Stimulated activated CD4-positive, alpha-beta T cell treated with anti-CD3 and anti-CD28 coated beads, Interleukin-2, amount 100 ng/mL, for 24 hours (primary cell): Measurements from ENCODE around the gene ACTL6B.
"Not testable (repeated sequence)": the region's sequence is repeated elsewhere in the genome, so short reads cannot be mapped to it uniquely, and the experiment has no call there.

Experiments
- DNase-seq, 2 donors: peaks; one replicate each; pipeline ENCODE4 v3.0.0-alpha.2; 2020

The ACTL6B gene

GRCh38 chr7:100655908-100656674 is at the start of gene ACTL6B:
TSS of gene ACTL6B (minus strand) at chr7:100656448. CDS start at chr7:100656354, 94 bp downstream.
- peak; percentile 60 to 77 for DNase-seq

GRCh38 chr7:100705320-100705752 is 49.1 kb upstream of the ACTL6B start:
- DNase-seq: peak; percentile 88 to 90

- DNase-seq: not testable (repeated sequence)
Observed at GRCh38 chr7:100701089-100701488, 44.8 kb upstream of the ACTL6B start.

- DNase-seq: no peak
Observed at GRCh38 chr7:100699018-100699417, 42.8 kb upstream of the ACTL6B start.

- DNase-seq: no peak
Observed at GRCh38 chr7:100696123-100696521, 39.9 kb upstream of the ACTL6B start.

GRCh38 chr7:100694098-100694745 is 38.0 kb upstream of the ACTL6B start, which contains the start of gene GIGYF1:
TSS of gene GIGYF1 (minus strand) at chr7:100694250. CDS start at chr7:100688238, 6,012 bp downstream.
- peak; percentile 71 to 79 for DNase-seq

- DNase-seq: no peak
Observed at GRCh38 chr7:100693312-100694097, 37.3 kb upstream of the ACTL6B start.

- no peak for DNase-seq
Observed at GRCh38 chr7:100692578-100692961, 36.3 kb upstream of the ACTL6B start.

GRCh38 chr7:100691676-100692577 is 35.7 kb upstream of the ACTL6B start:
- DNase-seq: peak; percentile 89 to 90

GRCh38 chr7:100689230-100690135 is 33.2 kb upstream of the ACTL6B start:
- no peak for DNase-seq

- DNase-seq: no peak
Observed at GRCh38 chr7:100688326-100688860, 32.1 kb upstream of the ACTL6B start.

GRCh38 chr7:100687751-100688300 is 31.6 kb upstream of the ACTL6B start:
- no peak for DNase-seq

- no peak for DNase-seq
Observed at GRCh38 chr7:100687261-100687660, 31.0 kb upstream of the ACTL6B start.

- no peak for DNase-seq
Observed at GRCh38 chr7:100686822-100687211, 30.6 kb upstream of the ACTL6B start.

GRCh38 chr7:100686201-100686821 is 30.1 kb upstream of the ACTL6B start:
- no peak for DNase-seq

GRCh38 chr7:100685631-100686145 is 29.4 kb upstream of the ACTL6B start:
- no peak for DNase-seq

- no peak for DNase-seq
Observed at GRCh38 chr7:100685049-100685605, 28.9 kb upstream of the ACTL6B start.

- DNase-seq: no peak
Observed at GRCh38 chr7:100684534-100685042, 28.3 kb upstream of the ACTL6B start.
